H1 (cell line): ENCODE results near the gene ACAA1. TPM values are rescaled to one million over a fixed set of nuclear protein-coding genes. Genes with fewer than 3 reads are reported as not detected.
"Not testable (repeated sequence)": the region's sequence is repeated elsewhere in the genome, so short reads cannot be mapped to it uniquely, and the experiment has no call there.

Experiments used
- CTCF ChIA-PET: fragments of 300-600 bp; sonication (Branson Sonifier 250); formaldehyde crosslinking; loops from one replicate; lab custom pipeline; 2021; ENCODE audit not compliant: partially characterized antibody; lab: Charles Lee
- POLR2A ChIA-PET: fragments of 300-600 bp; sonication (Branson Sonifier 250); formaldehyde crosslinking; loops from one replicate; lab custom pipeline; 2021; ENCODE audit warnings: inconsistent platforms; ENCODE audit not compliant: partially characterized antibody; lab: Charles Lee
- DNase-seq, 2 experiments: peaks; one replicate each; pipeline versions ENCODE4 v3.0.0 to v3.0.0-alpha.2; 2010 to 2022; ENCODE audit warnings: low spot score in 2 of 2, low read depth in 1 of 2, mixed read lengths in 1 of 2
- FAIRE-seq: peaks from 2 replicates; lab custom pipeline; 2011; peaks lifted over from hg19 to GRCh38; lab: Jason Lieb, UNC
- H2AFZ ChIP-seq: 2 replicates; pipeline ENCODE4 v1.8.1; 2012; ENCODE audit warnings: low read length, inconsistent platforms
- H2AK5ac ChIP-seq: 2 replicates; pipeline ENCODE4 v1.6.1; 2013; ENCODE audit warnings: low read depth, low read length
- H2BK120ac ChIP-seq: replicated peaks from 2 replicates; pipeline ENCODE3; 2013; ENCODE audit warnings: low read depth, low read length, inconsistent platforms
- H2BK12ac ChIP-seq: 2 replicates; pipeline ENCODE4 v1.6.1; 2013; ENCODE audit warnings: low read depth, low read length
- H2BK15ac ChIP-seq: 2 replicates; pipeline ENCODE4 v1.6.1; 2013; ENCODE audit warnings: low read length
- H2BK20ac ChIP-seq: 2 replicates; pipeline ENCODE4 v1.6.1; 2013; ENCODE audit warnings: low read length
- H2BK5ac ChIP-seq: 2 replicates; pipeline ENCODE4 v1.6.1; 2013; ENCODE audit warnings: low read depth, low read length
- H3K14ac ChIP-seq: 2 replicates; pipeline ENCODE4 v1.6.1; 2013; ENCODE audit warnings: inconsistent platforms; ENCODE audit not compliant: insufficient read length
- H3K18ac ChIP-seq: 2 replicates; pipeline ENCODE4 v1.6.1; 2013; ENCODE audit warnings: low read length; ENCODE audit errors: extremely low read depth
- H3K23ac ChIP-seq: 2 replicates; pipeline ENCODE4 v1.6.1; 2013; ENCODE audit warnings: inconsistent platforms; ENCODE audit not compliant: insufficient read length
- H3K23me2 ChIP-seq: 2 replicates; pipeline ENCODE4 v1.6.1; 2013; ENCODE audit warnings: low read depth, low read length
- H3K27ac ChIP-seq: 2 replicates; pipeline ENCODE4 v1.6.1; 2011; ENCODE audit warnings: low read depth, low read length, inconsistent platforms
- H3K27me3 ChIP-seq, 4 experiments: replicated peaks in 1 of 4; 1 replicate in 1 of 4; 2 replicates in 3 of 4; pipeline versions ENCODE4 v1.6.1 to v1.8.1; 2011 to 2013; ENCODE audit warnings: low read length in 3 of 4, mild to moderate bottlenecking in 3 of 4, inconsistent platforms in 2 of 4, mixed read lengths in 2 of 4, moderate library complexity in 1 of 4; ENCODE audit not compliant: control insufficient read depth in 3 of 4, insufficient read depth in 3 of 4; ENCODE audit errors: extremely low read depth in 1 of 4
- H3K36me3 ChIP-seq, 4 experiments: 2 replicates each; pipeline versions ENCODE4 v1.6.1 to v1.8.1; 2011 to 2013; ENCODE audit warnings: mild to moderate bottlenecking in 4 of 4, low read length in 3 of 4, moderate library complexity in 2 of 4, control low read depth in 1 of 4, inconsistent platforms in 1 of 4; ENCODE audit not compliant: insufficient read depth in 4 of 4, control insufficient read depth in 2 of 4
- H3K4ac ChIP-seq: replicated peaks from 2 replicates; pipeline ENCODE3; 2013; ENCODE audit warnings: low read length, low read depth, mixed read lengths, inconsistent platforms; ENCODE audit not compliant: insufficient read length
- H3K4me1 ChIP-seq, 4 experiments: replicated peaks in 1 of 4; 1 replicate in 1 of 4; 2 replicates in 3 of 4; pipeline versions ENCODE4 v1.6.1 to v1.8.1; 2011 to 2013; ENCODE audit warnings: low read length in 3 of 4, inconsistent platforms in 2 of 4, mixed read lengths in 1 of 4; ENCODE audit not compliant: insufficient read depth in 4 of 4, control insufficient read depth in 3 of 4
- H3K4me2 ChIP-seq, 2 experiments: 2 replicates each; pipeline versions ENCODE4 v1.6.1 to v1.8.1; 2011 to 2013; ENCODE audit warnings: low read depth in 2 of 2, low read length in 2 of 2, control low read depth in 1 of 2, inconsistent platforms in 1 of 2, mild to moderate bottlenecking in 1 of 2; ENCODE audit not compliant: insufficient read depth in 1 of 2
- H3K4me3 ChIP-seq, 4 experiments: fragments of 200-600, 300-600 bp in 1 of 4; sonication (generic), shearing (Covaris generic), sonication (Bioruptor Twin) in 1 of 4; 2 replicates each; pipeline versions ENCODE4 v1.5.1 to v1.8.1; 2011 to 2016; ENCODE audit warnings: low read length in 4 of 4, low read depth in 3 of 4, control low read depth in 2 of 4, inconsistent platforms in 2 of 4, mild to moderate bottlenecking in 2 of 4, mixed read lengths in 1 of 4, moderate library complexity in 1 of 4; ENCODE audit not compliant: insufficient read depth in 2 of 4; ENCODE audit errors: extremely low read depth in 1 of 4
- H3K56ac ChIP-seq: replicated peaks from 2 replicates; pipeline ENCODE3; 2013; ENCODE audit warnings: low read depth, mild to moderate bottlenecking, mixed read lengths, low read length, inconsistent platforms; ENCODE audit not compliant: insufficient read length
- H3K79me1 ChIP-seq: 2 replicates; pipeline ENCODE4 v1.6.1; 2013; ENCODE audit warnings: low read depth, low read length, control low read depth
- H3K79me2 ChIP-seq, 2 experiments: 2 replicates each; pipeline versions ENCODE4 v1.6.1 to v1.8.1; 2012 to 2013; ENCODE audit warnings: low read length in 2 of 2, mild to moderate bottlenecking in 2 of 2, inconsistent platforms in 1 of 2; ENCODE audit not compliant: insufficient read depth in 2 of 2, control insufficient read depth in 1 of 2
- H3K9ac ChIP-seq, 4 experiments: replicated peaks in 1 of 4; 1 replicate in 1 of 4; 2 replicates in 3 of 4; pipeline versions ENCODE4 v1.6.1 to v1.8.1; 2011 to 2013; ENCODE audit warnings: low read depth in 3 of 4, low read length in 3 of 4, control low read depth in 2 of 4, mild to moderate bottlenecking in 2 of 4, moderate library complexity in 2 of 4, inconsistent platforms in 1 of 4; ENCODE audit errors: extremely low read depth in 1 of 4
- H3K9me3 ChIP-seq, 2 experiments: 2 replicates each; pipeline versions ENCODE4 v1.6.1 to v1.8.1; 2012 to 2013; ENCODE audit warnings: mild to moderate bottlenecking in 2 of 2, moderate library complexity in 2 of 2, control low read depth in 1 of 2, inconsistent platforms in 1 of 2, low read depth in 1 of 2, low read length in 1 of 2, mixed read lengths in 1 of 2; ENCODE audit not compliant: insufficient read depth in 2 of 2
- H4K20me1 ChIP-seq, 2 experiments: replicated peaks in 1 of 2; 2 replicates each; pipeline versions ENCODE3 to v1.8.1; 2011 to 2013; ENCODE audit warnings: inconsistent platforms in 2 of 2, low read length in 2 of 2, mild to moderate bottlenecking in 1 of 2; ENCODE audit not compliant: insufficient read depth in 2 of 2, control insufficient read depth in 1 of 2
- H4K5ac ChIP-seq: 2 replicates; pipeline ENCODE4 v1.6.1; 2013; ENCODE audit warnings: low read length, low read depth, mixed read lengths, inconsistent platforms; ENCODE audit not compliant: insufficient read length
- H4K8ac ChIP-seq: 2 replicates; pipeline ENCODE4 v1.8.0; 2013; ENCODE audit warnings: mild to moderate bottlenecking, moderate library complexity, low read length, inconsistent platforms; ENCODE audit not compliant: insufficient read depth; ENCODE audit errors: extremely low read depth
- H4K91ac ChIP-seq: replicated peaks from 2 replicates; pipeline ENCODE3; 2013; ENCODE audit warnings: low read length, mixed read lengths, inconsistent platforms; ENCODE audit not compliant: insufficient read length
- WGBS, 2 experiments: shearing (Covaris generic) in 1 of 2; methylation state at CpG; one replicate each; pipeline versions ENCODE4 v1.1.6 to v1.1.7; 2013 to 2015; ENCODE audit warnings: low lambda C conversion rate in 2 of 2, mixed read lengths in 2 of 2, inconsistent platforms in 1 of 2, low coverage in 1 of 2, missing lambda C conversion rate in 1 of 2; ENCODE audit not compliant: insufficient replicate concordance in 2 of 2, insufficient coverage in 1 of 2, insufficient read length in 1 of 2; ENCODE audit errors: extremely low coverage in 1 of 2, missing lambda C conversion rate in 1 of 2; 5-methylcytosine and 5-hydroxymethylcytosine counted together
- polyA plus RNA-seq, 7 experiments: library from polyadenylated mRNA; depleted of rRNA in 3 of 7; stranded (reverse) in 5 of 7; unstranded in 2 of 7; fragments of >200 nt in 5 of 7; fragments of 200-250 nt in 2 of 7; gene quantifications; 1 replicate in 5 of 7; 2 replicates in 1 of 7; 4 replicates in 1 of 7; pipeline versions ENCODE4 v1.2.1 to v1.2.3, GENCODE V29; 2011 to 2013; ENCODE audit warnings: missing spikeins in 2 of 7, mixed read lengths in 2 of 7
- total RNA-seq: library from RNA; stranded (reverse); fragmentation: NEBNext Ultra II Directional; extraction: Animal tissue kit (Norgen Biotek cat#: 25700); gene quantifications from 2 replicates; pipeline ENCODE4 v1.2.1, GENCODE V29; 2021

The ACAA1 gene
- total and polyA plus RNA-seq, 2 of the 8 experiments (the other 6 are each of a cell fraction or from before 2014, with no cell fraction given) = 23.1 to 34.8 TPM

DNA sequence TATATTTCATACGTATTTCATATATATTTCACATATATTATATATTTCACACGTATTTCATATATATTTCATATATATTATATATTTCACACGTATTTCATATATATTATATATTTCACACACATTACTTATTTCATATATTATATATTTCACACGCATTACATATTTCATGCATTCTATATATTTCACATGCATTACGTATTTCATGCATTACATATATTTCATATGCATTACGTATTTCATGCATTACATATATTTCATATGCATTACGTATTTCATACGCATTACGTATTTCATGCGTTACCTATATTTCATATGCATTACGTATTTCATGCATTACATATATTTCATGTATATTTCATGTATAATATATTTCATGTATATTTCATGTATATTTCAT lies 23.8 kb upstream of the ACAA1 start:
- H4K8ac ChIP-seq, H3K56ac ChIP-seq, H3K79me1 ChIP-seq, H2BK20ac ChIP-seq, H3K79me2 ChIP-seq, CTCF ChIA-PET, H4K5ac ChIP-seq, H3K14ac ChIP-seq, FAIRE-seq, POLR2A ChIA-PET, H3K9ac ChIP-seq, H3K4me1 ChIP-seq, H3K36me3 ChIP-seq, H3K27ac ChIP-seq, H3K4ac ChIP-seq, H3K18ac ChIP-seq, H4K20me1 ChIP-seq, H3K4me2 ChIP-seq, H3K23me2 ChIP-seq, H2AK5ac ChIP-seq, H2AFZ ChIP-seq, H2BK120ac ChIP-seq, H3K4me3 ChIP-seq, H2BK15ac ChIP-seq, H3K23ac ChIP-seq, H3K9me3 ChIP-seq, H4K91ac ChIP-seq, DNase-seq, H3K27me3 ChIP-seq, H2BK12ac ChIP-seq, H2BK5ac ChIP-seq: not testable (repeated sequence)
- WGBS, 2 experiments = 94 to 100% methylated on average over 2 to 11 of the region's 11 CpGs
